ENCODE measurements around the gene SELENOF. TPM values are rescaled to one million over a fixed set of nuclear protein-coding genes. Genes with fewer than 3 reads are reported as not detected.
A peak's percentile ranks its signal among the peaks of the same experiment; 100 is the strongest.

Gene SELENOF
- total and polyA plus RNA-seq, 2 of the 13 experiments (the other 11 are each of a cell fraction or from before 2014, with no cell fraction given): 133 to 163 TPM

- POLR2A ChIA-PET: interaction anchor here (1.1 to 4.6 kb wide), 8 partner anchors 12 to 141 kb away, joined by 4 to 65 read pairs (median 8); no protein-coding TSS in a partner anchor
- peak overlapping the region; percentile 87 for H3K9ac ChIP-seq (ENCODE audit: insufficient read depth, low read depth, low read length)
- BruUV-seq (replicated peaks): no TSS peak
- intact Hi-C loops (cut with micrococcal nuclease; ENCODE audit: unreplicated experiment): loop anchor here (2.0 to 10.0 kb wide), 4 partner anchors 20 to 210 kb away; partner anchors contain the start of gene SH3GLB1
- H3K4me2 ChIP-seq (ENCODE audit: low read depth, low read length): peak overlapping the region; percentile 78
- H3K27me3 ChIP-seq (ENCODE audit: control insufficient read depth in 1 of 2, insufficient read depth in 2 of 2, low read length in 2 of 2): peaks cover 0 to 5% of the 10 kb centered on the region in 2 experiments; a peak in 2 of 5 replicates
- WGBS (ENCODE audit: low lambda C conversion rate): under 1% methylated on average over 30 of the region's 43 CpGs
- peaks cover 21% of the 10 kb centered on the region for H4K20me1 ChIP-seq (ENCODE audit: insufficient read depth, low read length)
- peak; percentile 28 for FAIRE-seq
- in situ Hi-C loops (cut with HindIII; ENCODE audit: extremely low pct_ligation_motif_present, low pct_unique_long_range_greater_than_20kb): loop anchor here (10.0 kb wide), 1 partner anchor 140 kb away; no protein-coding TSS in a partner anchor
- H3K4me1 ChIP-seq (ENCODE audit: insufficient read depth, low read length): peaks cover 55% of the 10 kb centered on the region
- ATAC-seq: peak; percentile 68
- peaks cover 94% of the 10 kb centered on the region for H3K79me2 ChIP-seq (ENCODE audit: insufficient read depth, low read length)
- DNase-seq (ENCODE audit: low spot score): peak; percentile 53
- no peaks in the 10 kb centered on the region for H3K9me3 ChIP-seq (ENCODE audit: low read length)
- peaks cover 0 to 2% of the 10 kb centered on the region in 2 experiments; a peak in 3 of 5 replicates for H3K36me3 ChIP-seq (replicated peaks in 1 of 2; ENCODE audit: control insufficient read depth in 1 of 2, insufficient read depth in 2 of 2, low read length in 2 of 2)
- CTCF ChIA-PET (ENCODE audit: low intra/inter-chr PET ratio, low total read pairs): no interaction called here
- H3K27ac ChIP-seq (ENCODE audit: extremely low read length, insufficient read depth, low read length): peak overlapping the region; percentile 95
- peak overlapping the region; percentile 67 for H2AFZ ChIP-seq (ENCODE audit: low read length)
- H3K4me3 ChIP-seq (replicated peaks in 1 of 3; ENCODE audit: insufficient read depth in 1 of 3, low read depth in 2 of 3, low read length in 3 of 3): peak overlapping the region; percentile 76 to 96 (median 87)
- TF ChIP-seq RAD51 (IDR thresholded peaks at IDR 0.05; ENCODE audit: borderline replicate concordance): no peak
- TF ChIP-seq GFI1 (CRISPR knock-in tag; IDR thresholded peaks at IDR 0.05; ENCODE audit: borderline replicate concordance): no peak
- no peak for TF ChIP-seq SP1 (IDR thresholded peaks at IDR 0.05)
- no peak for TF ChIP-seq SP1 (CRISPR knock-in tag; IDR thresholded peaks at IDR 0.05)
- no peak for TF ChIP-seq ZNF383 (CRISPR knock-in tag; IDR thresholded peaks at IDR 0.05; ENCODE audit: borderline replicate concordance)
- no peak for TF ChIP-seq ZNF879 (CRISPR knock-in tag; IDR thresholded peaks at IDR 0.05)
- no peak for TF ChIP-seq SMAD1 (CRISPR knock-in tag; IDR thresholded peaks at IDR 0.05; ENCODE audit: borderline replicate concordance, low read depth)
- no peak for TF ChIP-seq NFATC3 (CRISPR knock-in tag; IDR thresholded peaks at IDR 0.05)
- TF ChIP-seq PLSCR1 (CRISPR knock-in tag; IDR thresholded peaks at IDR 0.05; ENCODE audit: borderline replicate concordance): no peak
- no peak for TF ChIP-seq MZF1 (CRISPR knock-in tag; IDR thresholded peaks at IDR 0.05; ENCODE audit: borderline replicate concordance)
- no peak; the same call in 1 of the 2 replicates for TF ChIP-seq POGZ (CRISPR knock-in tag; IDR thresholded peaks at IDR 0.05)
- no peak for TF ChIP-seq CHCHD3 (CRISPR knock-in tag; IDR thresholded peaks at IDR 0.05)
- no peak for TF ChIP-seq NFE2 (CRISPR knock-in tag; IDR thresholded peaks at IDR 0.05)
- TF ChIP-seq IKZF4 (CRISPR knock-in tag; IDR thresholded peaks at IDR 0.05; ENCODE audit: borderline replicate concordance, low read depth, not compliant biosample characterization): no peak
- TF ChIP-seq ZNF230 (CRISPR knock-in tag; IDR thresholded peaks at IDR 0.05): no peak
- TF ChIP-seq MYC (CRISPR knock-in tag; IDR thresholded peaks at IDR 0.05; ENCODE audit: borderline replicate concordance): no peak
- no peak for TF ChIP-seq HNRNPUL1 (IDR thresholded peaks at IDR 0.05; ENCODE audit: low read depth, low read length)
- TF ChIP-seq ZNF737 (CRISPR knock-in tag; IDR thresholded peaks at IDR 0.05; ENCODE audit: borderline replicate concordance): no peak
- TF ChIP-seq ARID5B (CRISPR knock-in tag; IDR thresholded peaks at IDR 0.05): no peak
Measured at GRCh38 chr1:86914998-86915736, 1.2 kb upstream of the SELENOF start.
